CD8-positive, alpha-beta memory T cell (primary cell): Measurements from ENCODE around the gene FOSL1. TPM values are rescaled to one million over a fixed set of nuclear protein-coding genes. Genes with fewer than 3 reads are reported as not detected.

Source experiments
- CTCF ChIA-PET: fragments of 350-600 bp; sonication (Branson Sonifier 250); formaldehyde crosslinking; loops from one replicate; lab custom pipeline; 2021; ENCODE audit warnings: antibody characterized with exemption; lab: Charles Lee
- POLR2A ChIA-PET: fragments of 350-600 bp; sonication (Branson Sonifier 250); formaldehyde crosslinking; loops from one replicate; lab custom pipeline; 2021; ENCODE audit warnings: antibody characterized with exemption; lab: Charles Lee
- DNase-seq, 5 donors: peaks; one replicate each; pipeline versions ENCODE4 v3.0.0 to v3.0.0-alpha.2; 2020 to 2022; ENCODE audit warnings: mixed read lengths in 1 of 5
- H3K27ac ChIP-seq: one replicate; pipeline ENCODE4 v1.7.0; 2013; ENCODE audit warnings: low read depth, mild to moderate bottlenecking, low read length, moderate library complexity
- H3K27me3 ChIP-seq: 2 replicates; pipeline ENCODE4 v1.7.0; 2013; ENCODE audit warnings: low read length, mild to moderate bottlenecking; ENCODE audit not compliant: insufficient read depth, poor library complexity, severe bottlenecking
- H3K36me3 ChIP-seq: 2 replicates; pipeline ENCODE4 v1.7.0; 2013; ENCODE audit warnings: mild to moderate bottlenecking, low read length, moderate library complexity; ENCODE audit not compliant: insufficient read depth
- H3K4me1 ChIP-seq: 2 replicates; pipeline ENCODE4 v1.7.0; 2013; ENCODE audit warnings: mild to moderate bottlenecking, low read length, moderate library complexity; ENCODE audit not compliant: insufficient read depth
- H3K4me3 ChIP-seq: 2 replicates; pipeline ENCODE4 v1.7.0; 2013; ENCODE audit warnings: mild to moderate bottlenecking, low read length
- H3K9me3 ChIP-seq: 2 replicates; pipeline ENCODE4 v1.7.0; 2013; ENCODE audit warnings: mild to moderate bottlenecking, low read length
- H3K27ac Mint-ChIP-seq, 8 donors: one replicate each; pipeline ENCODE4 v1.8.0; 2020 to 2021; ENCODE audit warnings: mixed read lengths in 8 of 8, mild to moderate bottlenecking in 6 of 8, inconsistent platforms in 3 of 8, moderate library complexity in 3 of 8
- H3K27me3 Mint-ChIP-seq, 2 donors: one replicate each; pipeline ENCODE4 v1.8.0; 2020 to 2021; ENCODE audit warnings: mixed read lengths in 2 of 2, mild to moderate bottlenecking in 1 of 2, moderate library complexity in 1 of 2
- H3K36me3 Mint-ChIP-seq, 3 donors: one replicate each; pipeline ENCODE4 v1.8.0; 2020 to 2021; ENCODE audit warnings: mixed read lengths in 3 of 3, inconsistent platforms in 1 of 3, mild to moderate bottlenecking in 1 of 3
- H3K4me1 Mint-ChIP-seq, 3 donors: one replicate each; pipeline ENCODE4 v1.8.0; 2020 to 2021; ENCODE audit warnings: mixed read lengths in 3 of 3, inconsistent platforms in 1 of 3, mild to moderate bottlenecking in 1 of 3
- H3K4me3 Mint-ChIP-seq, 7 donors: one replicate each; pipeline ENCODE4 v1.8.0; 2020 to 2021; ENCODE audit warnings: mixed read lengths in 7 of 7, mild to moderate bottlenecking in 6 of 7, moderate library complexity in 4 of 7, inconsistent platforms in 2 of 7
- H3K9me3 Mint-ChIP-seq, 5 donors: one replicate each; pipeline ENCODE4 v1.8.0; 2020 to 2022; ENCODE audit warnings: mixed read lengths in 5 of 5, mild to moderate bottlenecking in 3 of 5, moderate library complexity in 2 of 5, inconsistent platforms in 1 of 5
- polyA plus RNA-seq: library from polyadenylated mRNA; unstranded; fragments of 300-500 nt; fragmentation: Illumina TruSeq; gene quantifications from one replicate; pipeline ENCODE4 v1.2.3, GENCODE V29; 2021
- total RNA-seq, 2 experiments: library from RNA; stranded (reverse); gene quantifications; one replicate each; pipeline ENCODE4 v1.2.3, GENCODE V29; 2021

FOSL1 gene
- total and polyA plus RNA-seq, 3 experiments from 2014 or later: 0.51 to 26.9 (median 26.4) TPM

DNA sequence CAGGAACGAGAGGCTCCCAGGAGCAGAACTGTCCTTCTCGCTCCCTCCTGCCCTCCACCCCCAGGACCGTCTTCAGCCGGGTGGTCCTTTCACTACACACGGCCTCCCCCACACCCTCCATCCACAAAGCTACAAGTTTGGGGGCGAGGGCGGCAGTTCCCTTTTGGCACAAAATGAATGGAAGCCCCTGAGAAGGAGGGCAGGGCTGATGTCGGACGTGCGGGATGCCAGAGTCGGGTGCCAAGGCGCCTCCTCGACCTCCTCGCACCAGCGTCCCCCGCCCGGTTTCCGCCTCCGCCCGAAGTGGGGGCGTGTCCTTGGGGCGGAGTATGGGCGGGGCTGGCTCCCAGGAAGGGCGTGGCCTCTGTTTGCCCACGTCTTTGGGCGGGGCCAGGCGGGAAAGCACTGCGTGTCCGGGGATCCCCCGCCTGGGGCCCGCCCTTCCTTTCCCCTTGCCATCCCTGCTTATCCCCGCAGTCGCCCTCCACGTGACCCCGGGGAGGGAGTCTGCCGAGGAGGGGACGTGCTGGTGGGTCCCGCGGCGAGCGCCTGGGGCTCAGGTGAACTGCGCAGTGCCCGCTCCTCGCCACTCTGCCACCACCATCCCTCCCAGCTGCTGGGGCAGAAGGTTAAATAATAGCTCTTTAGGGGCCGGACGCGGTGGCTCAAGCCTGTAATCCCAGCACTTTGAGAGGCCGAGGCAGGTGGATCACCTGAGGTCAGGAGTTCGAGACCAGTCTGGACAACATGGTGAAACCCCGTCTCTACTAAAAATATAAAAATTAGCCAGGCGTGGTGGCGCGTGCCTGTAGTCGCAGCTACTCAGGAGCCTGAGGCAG lies 26.7 kb downstream of the FOSL1 start:
- peaks cover 0 to 3% of the 10 kb centered on the region in 2 donors for H3K27me3 Mint-ChIP-seq
- POLR2A ChIA-PET: interaction anchor here (1.0 to 2.3 kb wide), 9 partner anchors 11 to 499 kb away, joined by 3 to 13 read pairs (median 4); partner anchors contain the start of genes CCDC85B, FIBP, MUS81 and SNX32

DNA sequence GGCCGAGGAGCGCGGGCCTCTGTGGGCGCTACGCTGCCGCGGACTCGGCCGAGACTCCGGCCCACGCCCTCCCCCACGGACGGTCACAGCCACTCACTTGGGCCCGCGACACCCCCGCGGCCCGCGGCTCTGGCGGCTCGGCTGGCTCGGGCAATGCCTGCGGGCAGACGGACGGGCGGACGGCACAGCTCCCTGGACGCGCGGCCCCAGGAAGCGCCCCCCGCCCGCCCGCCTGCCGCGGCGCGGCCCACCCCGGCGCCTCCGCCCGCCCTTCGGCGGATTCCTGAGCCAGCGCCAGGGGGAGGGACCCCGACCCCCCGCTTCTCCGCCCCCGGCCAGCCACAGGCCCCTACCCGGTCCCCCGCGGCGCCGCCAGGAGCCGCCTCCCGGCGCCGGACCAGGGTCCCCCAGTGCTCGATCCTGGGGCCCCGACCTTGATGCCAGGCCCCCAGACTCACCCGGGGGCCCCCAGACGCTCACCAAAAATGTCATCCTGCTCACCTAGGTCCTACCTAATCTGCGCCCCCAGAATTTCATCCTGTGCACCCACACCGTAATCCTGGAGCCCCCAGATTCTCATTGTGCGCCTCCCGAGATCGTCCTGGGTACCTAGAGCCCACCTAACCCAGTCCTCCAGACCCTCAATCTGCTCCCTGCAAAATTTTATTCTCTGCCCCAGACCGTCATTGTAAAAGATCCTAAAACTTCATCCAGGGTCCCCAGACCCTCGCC lies 27.4 kb downstream of the FOSL1 start, which contains the start of gene EFEMP2:
TSS of gene EFEMP2 (minus strand) at position 215 of the 732 bp plus-strand sequence. CDS start 446 bp downstream, outside the sequence.
- Histone ChIP-seq H3K27me3 (no peaks in the 10 kb centered on the region), H3K9me3 (no peaks in the 10 kb centered on the region), H3K4me3 (peak within 1 kb of the TSS; percentile 82), H3K27ac (peak within 1 kb of the TSS; percentile 76), H3K36me3 (no peaks in the 10 kb centered on the region), H3K4me1 (peaks cover 24% of the 10 kb centered on the region)
- peaks cover 0 to 3% of the 10 kb centered on the region in 2 donors for H3K27me3 Mint-ChIP-seq
- peaks cover 0 to under 1% (median 0%) of the 10 kb centered on the region in 3 donors for H3K36me3 Mint-ChIP-seq
- H3K9me3 Mint-ChIP-seq: no peaks in the 10 kb centered on the region
- DNase-seq: no peak
- H3K4me3 Mint-ChIP-seq: peak within 1 kb of the TSS; percentile 81 to 93 (median 88)
- H3K27ac Mint-ChIP-seq: peak within 1 kb of the TSS; percentile 80 to 99 (median 94)
- ChIA-PET CTCF (interaction anchor here (1.5 to 24.5 kb wide), 3 partner anchors 13 to 93 kb away, joined by 5 to 560 read pairs (median 87); partner anchors contain the start of genes AP5B1, CCDC85B, CFL1 and CTSW), POLR2A (interaction anchor here (1.3 to 5.2 kb wide), 5 partner anchors 12 to 18 kb away, joined by 4 to 39 read pairs (median 8); partner anchors contain the start of genes CCDC85B, CFL1, FIBP and MUS81)
- peaks cover 18 to 42% (median 27%) of the 10 kb centered on the region in 3 donors for H3K4me1 Mint-ChIP-seq

More for the DNA sequence above, 26.7 kb downstream of the FOSL1 start:
- Mint-ChIP-seq H3K4me1 (peaks cover 23 to 49% (median 32%) of the 10 kb centered on the region in 3 donors), H3K36me3 (no peaks in the 10 kb centered on the region), H3K4me3 (peak overlapping the region; percentile 81 to 93 (median 88)), H3K9me3 (no peaks in the 10 kb centered on the region), H3K27ac (peak overlapping the region; percentile 80 to 99 (median 92))
- CTCF ChIA-PET: interaction anchor here (0.9 to 24.5 kb wide), 6 partner anchors 14 to 194 kb away, joined by 3 to 560 read pairs (median 4); partner anchors contain the start of genes AP5B1, CCDC85B, CFL1 and CTSW
- peaks cover 28% of the 10 kb centered on the region for H3K4me1 ChIP-seq
- H3K27ac ChIP-seq: peak overlapping the region; percentile 76
- H3K4me3 ChIP-seq: peak overlapping the region; percentile 82
- H3K27me3 ChIP-seq: no peaks in the 10 kb centered on the region
- H3K9me3 ChIP-seq: no peaks in the 10 kb centered on the region
- no peaks in the 10 kb centered on the region for H3K36me3 ChIP-seq
- peak; percentile 94 to 98 (median 96) for DNase-seq

DNA sequence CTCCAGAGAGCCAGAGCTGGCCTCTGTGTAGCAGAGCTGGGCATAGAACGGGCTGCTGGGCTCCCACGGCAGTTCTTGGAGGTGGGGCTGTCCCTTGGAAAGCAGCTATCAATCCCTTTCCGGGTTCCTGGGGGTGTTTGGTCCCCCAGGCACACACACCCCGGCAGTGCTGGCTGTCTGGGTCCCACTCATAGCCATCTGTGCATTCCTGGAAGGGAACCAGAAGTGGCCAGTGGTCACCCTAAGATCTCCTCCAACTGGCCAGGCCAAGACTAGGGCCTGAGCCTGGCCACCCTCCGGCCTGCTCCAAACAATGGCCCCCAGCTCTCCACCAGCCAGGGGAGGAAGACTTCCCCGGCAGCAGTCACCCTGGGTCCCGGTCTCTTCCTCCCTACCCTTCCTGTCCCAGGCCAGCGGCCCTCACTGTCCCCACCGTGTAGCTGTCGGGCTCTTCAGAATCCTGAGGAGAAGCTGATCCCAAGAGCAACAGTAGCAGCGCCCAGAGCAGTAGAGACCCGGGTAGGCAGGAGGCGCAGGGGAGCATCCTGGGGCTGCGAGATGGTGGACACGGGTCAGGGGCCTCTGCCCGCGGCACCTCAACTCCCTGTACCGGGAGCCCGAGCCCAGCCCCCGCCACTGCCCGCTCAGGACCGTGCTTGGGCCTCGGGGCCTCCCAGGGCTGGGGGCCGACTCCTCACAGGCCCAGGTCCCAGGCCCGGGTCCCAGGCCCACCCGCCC lies 28.2 kb downstream of the FOSL1 start:
- H3K36me3 Mint-ChIP-seq: peaks cover 0 to 7% (median 0%) of the 10 kb centered on the region in 3 donors
- no peak overlapping the region for H3K27ac ChIP-seq
- POLR2A ChIA-PET: interaction anchor here (0.5 to 5.2 kb wide), 4 partner anchors 13 to 88 kb away, joined by 3 to 39 read pairs (median 5); partner anchors contain the start of genes CCDC85B, CFL1, FIBP and MUS81
- no peaks in the 10 kb centered on the region for H3K9me3 ChIP-seq
- H3K27ac Mint-ChIP-seq: peak overlapping the region in 2 of 8 donors; percentile 57 to 72
- H3K9me3 Mint-ChIP-seq: no peaks in the 10 kb centered on the region
- H3K4me3 Mint-ChIP-seq: peak overlapping the region in 6 of 7 donors; percentile 19 to 54 (median 46)
- CTCF ChIA-PET: interaction anchor here (0.7 to 24.5 kb wide), 5 partner anchors 12 to 120 kb away, joined by 3 to 560 read pairs (median 3); partner anchors contain the start of genes CCDC85B, CFL1, CTSW and FIBP
- H3K4me1 ChIP-seq: peaks cover 26% of the 10 kb centered on the region
- no peaks in the 10 kb centered on the region for H3K27me3 ChIP-seq
- DNase-seq: no peak
- H3K4me3 ChIP-seq: no peak overlapping the region
- no peaks in the 10 kb centered on the region for H3K36me3 ChIP-seq
- H3K27me3 Mint-ChIP-seq: peaks cover 0 to 3% of the 10 kb centered on the region in 2 donors
- H3K4me1 Mint-ChIP-seq: peaks cover 18 to 42% (median 23%) of the 10 kb centered on the region in 3 donors

DNA sequence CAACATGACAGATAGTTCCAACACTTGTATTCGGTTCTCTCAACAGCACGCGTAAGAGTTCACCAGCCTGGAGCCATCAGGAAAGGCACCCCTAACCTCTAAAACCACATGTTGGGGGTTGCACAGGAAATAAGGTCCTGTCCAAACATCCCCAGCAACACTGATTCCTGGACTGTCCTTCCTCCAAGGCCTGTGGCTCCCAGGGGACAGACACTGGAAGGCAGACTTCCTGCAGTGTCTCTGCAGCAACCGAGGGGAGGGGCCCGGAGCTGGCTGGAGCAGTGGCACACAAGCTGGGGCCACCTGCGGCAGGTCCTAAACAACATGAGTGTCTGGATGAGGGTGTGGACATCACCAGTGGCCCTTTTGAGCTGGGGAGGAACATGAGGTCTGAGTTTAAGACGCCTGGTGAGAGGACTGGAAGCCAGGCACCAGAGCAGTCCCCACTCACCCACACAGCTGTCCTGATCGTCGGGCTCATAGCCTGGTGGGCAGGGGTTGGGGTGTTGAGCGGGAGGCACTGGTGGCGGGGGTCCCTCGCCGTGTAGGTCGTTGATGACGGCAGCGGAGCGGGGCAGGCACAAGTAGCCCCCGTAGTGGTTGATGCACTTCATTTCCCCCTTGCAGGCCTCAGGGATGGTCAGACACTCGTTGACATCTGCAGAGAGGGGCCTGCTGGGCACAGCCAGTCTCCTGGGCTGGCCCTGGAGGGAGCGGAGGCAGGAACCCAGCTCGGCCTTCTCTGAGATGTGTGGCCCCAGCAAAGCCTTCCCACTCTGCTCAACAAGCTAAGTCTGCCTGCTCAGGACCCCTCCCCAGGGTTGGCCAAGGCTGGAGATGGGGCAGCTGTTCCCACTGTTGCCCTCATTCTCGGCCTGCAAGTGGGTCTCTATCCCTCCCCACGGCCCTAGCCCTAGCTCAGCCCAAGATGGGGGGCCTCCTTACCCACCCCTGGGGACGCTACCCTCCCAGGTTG lies 29.2 kb downstream of the FOSL1 start:
- peak overlapping the region in 6 of 7 donors; percentile 11 to 61 (median 24) for H3K4me3 Mint-ChIP-seq
- H3K4me1 ChIP-seq: peaks cover 26% of the 10 kb centered on the region

DNA sequence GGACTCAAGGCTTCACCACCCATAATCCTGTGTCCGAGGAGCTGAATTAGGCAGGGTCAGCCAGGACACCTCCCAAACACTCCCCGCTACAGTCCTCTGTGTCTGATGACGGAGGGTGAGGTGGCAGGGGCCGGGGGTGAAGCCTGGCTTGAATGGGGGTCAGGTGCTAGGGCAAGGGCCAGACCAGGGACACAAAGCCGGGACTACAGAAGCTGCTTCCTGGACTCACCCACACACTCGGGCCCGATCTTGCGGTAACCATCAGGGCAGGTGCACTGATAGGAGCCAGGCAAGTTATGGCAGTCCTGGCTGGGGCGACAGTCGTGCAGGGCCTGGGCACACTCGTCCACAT lies 29.9 kb downstream of the FOSL1 start:
- Mint-ChIP-seq H3K4me3 (peak overlapping the region in 2 of 7 donors; percentile 6 to 61), H3K4me1 (peaks cover 18 to 42% (median 23%) of the 10 kb centered on the region in 3 donors), H3K9me3 (no peaks in the 10 kb centered on the region), H3K27me3 (no peaks in the 10 kb centered on the region), H3K27ac (peak overlapping the region in 4 of 8 donors; percentile 12 to 68 (median 42)), H3K36me3 (peaks cover 0 to 21% (median 0%) of the 10 kb centered on the region in 3 donors)
- H3K4me1 ChIP-seq: peaks cover 26% of the 10 kb centered on the region
- ChIA-PET POLR2A (interaction anchor here (0.9 to 5.2 kb wide), 2 partner anchors 11 to 182 kb away, joined by 3 to 39 read pairs; partner anchors contain the start of genes CFL1, MUS81 and SF3B2), CTCF (interaction anchor here (7.7 to 24.5 kb wide), 2 partner anchors 10 to 18 kb away, joined by 87 to 560 read pairs; partner anchors contain the start of genes CCDC85B, CFL1, CTSW and FIBP)
- no peaks in the 10 kb centered on the region for H3K9me3 ChIP-seq
- no peak overlapping the region for H3K4me3 ChIP-seq
- H3K36me3 ChIP-seq: peaks cover 3% of the 10 kb centered on the region
- no peak for DNase-seq
- no peak overlapping the region for H3K27ac ChIP-seq
- no peaks in the 10 kb centered on the region for H3K27me3 ChIP-seq

More for the DNA sequence above, 29.2 kb downstream of the FOSL1 start:
- CTCF ChIA-PET: interaction anchor here (0.7 to 24.5 kb wide), 5 partner anchors 11 to 121 kb away, joined by 3 to 560 read pairs (median 3); partner anchors contain the start of genes CCDC85B, CFL1, CTSW and FIBP
- Mint-ChIP-seq H3K9me3 (no peaks in the 10 kb centered on the region), H3K27me3 (no peaks in the 10 kb centered on the region), H3K4me1 (peaks cover 18 to 42% (median 23%) of the 10 kb centered on the region in 3 donors), H3K27ac (peak overlapping the region in 6 of 8 donors; percentile 12 to 84 (median 60)), H3K36me3 (peaks cover 0 to 14% (median 0%) of the 10 kb centered on the region in 3 donors)
- H3K4me3 ChIP-seq: no peak overlapping the region
- no peaks in the 10 kb centered on the region for H3K9me3 ChIP-seq
- H3K27me3 ChIP-seq: no peaks in the 10 kb centered on the region
- no peaks in the 10 kb centered on the region for H3K36me3 ChIP-seq
- DNase-seq: no peak
- no peak overlapping the region for H3K27ac ChIP-seq
- POLR2A ChIA-PET: interaction anchor here (0.5 to 5.2 kb wide), 4 partner anchors 12 to 89 kb away, joined by 3 to 39 read pairs (median 5); partner anchors contain the start of genes CCDC85B, CFL1, FIBP and MUS81
